Stimulated activated CD8-positive, alpha-beta memory T cell treated with anti-CD3 and anti-CD28 coated beads, Interleukin-4, amount 100 ng/mL, for 48 hours (primary cell): ENCODE data around the gene BTBD2.

Experiments
- DNase-seq: peaks from one replicate; pipeline ENCODE4 v3.0.0-alpha.2; 2020

The BTBD2 gene

DNA sequence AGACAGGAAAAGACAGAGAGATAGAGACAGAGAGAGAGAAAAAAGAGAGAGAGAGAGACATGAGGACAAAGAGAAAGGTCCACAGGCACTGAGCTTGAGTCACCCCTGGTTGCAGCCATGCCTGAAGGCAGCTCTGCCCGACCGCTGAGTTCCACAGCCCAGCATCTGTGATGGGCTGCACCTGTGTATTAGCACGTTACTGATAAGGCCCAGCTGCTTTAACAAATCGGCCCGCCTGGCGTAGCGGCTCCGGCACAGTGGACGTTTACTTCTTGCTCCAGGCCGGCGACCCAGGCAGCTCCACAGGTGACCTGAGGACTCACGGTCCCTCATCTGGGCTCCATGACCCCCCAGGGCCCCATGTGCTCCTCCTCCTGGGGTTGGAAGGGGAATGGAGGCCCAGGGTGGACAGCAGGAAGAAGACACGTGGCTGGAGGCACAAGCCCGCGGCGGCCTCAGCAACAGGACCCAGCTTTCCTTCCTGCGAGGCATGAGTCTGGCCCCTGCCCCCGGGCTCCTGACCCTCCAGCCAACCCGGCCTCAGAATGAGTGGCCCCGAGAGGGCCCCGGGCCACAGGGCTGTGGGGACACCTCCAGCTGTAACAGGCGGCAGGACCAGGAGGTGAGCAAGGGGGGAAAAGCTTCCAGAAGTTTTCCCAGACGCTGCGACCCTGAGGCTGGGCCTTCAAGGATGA lies 78.5 kb downstream of the BTBD2 start:
- no peak for DNase-seq

- DNase-seq: no peak
These were observed 79.1 kb downstream of the BTBD2 start for GRCh38 chr19:1936430-1936829.

GRCh38 chr19:1935484-1936208 lies 79.9 kb downstream of the BTBD2 start:
- no peak for DNase-seq
